GM19240 (cell line): Measurements from ENCODE around the gene IGFALS.

ENCODE experiments used
- DNase-seq: peaks from one replicate; pipeline ENCODE4 v3.0.0; 2011; ENCODE audit warnings: low spot score; ENCODE audit not compliant: insufficient read length

Gene IGFALS

DNA sequence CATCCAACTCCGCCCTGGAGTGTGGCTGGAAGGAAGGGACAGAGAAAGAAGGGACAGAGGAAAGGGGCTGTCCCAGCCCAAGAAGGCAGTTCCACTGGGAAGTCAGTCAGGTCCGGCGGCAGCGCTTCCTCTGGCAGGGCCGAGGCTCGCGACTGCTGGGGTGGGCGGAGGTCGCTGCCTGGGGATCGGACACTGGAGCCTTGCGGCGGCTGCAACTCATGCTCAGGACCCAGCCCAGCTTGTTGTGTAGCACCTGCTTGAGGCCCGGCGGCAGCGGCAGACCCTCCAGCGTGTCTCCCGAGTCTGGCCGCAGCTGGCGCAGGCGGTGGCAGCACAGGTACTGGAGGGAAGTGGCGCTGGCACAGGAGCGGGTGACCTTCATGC lies 16.5 kb downstream of the IGFALS start:
- DNase-seq, result no peak

DNA sequence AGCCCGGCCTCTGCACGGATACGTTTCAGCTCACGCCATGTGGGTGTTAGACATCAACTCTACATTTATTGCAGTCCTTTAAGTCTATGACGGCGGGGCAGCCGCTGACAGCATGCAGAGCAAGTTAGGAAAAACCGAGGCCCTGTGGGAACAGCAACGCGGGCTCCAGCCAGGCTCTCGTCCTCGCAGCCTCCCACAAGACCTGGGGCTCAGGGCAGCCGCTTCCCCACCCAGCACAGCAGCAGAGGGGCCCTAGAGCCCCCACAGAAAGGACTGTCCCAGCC lies 16.9 kb downstream of the IGFALS start:
- DNase-seq, result no peak

DNA sequence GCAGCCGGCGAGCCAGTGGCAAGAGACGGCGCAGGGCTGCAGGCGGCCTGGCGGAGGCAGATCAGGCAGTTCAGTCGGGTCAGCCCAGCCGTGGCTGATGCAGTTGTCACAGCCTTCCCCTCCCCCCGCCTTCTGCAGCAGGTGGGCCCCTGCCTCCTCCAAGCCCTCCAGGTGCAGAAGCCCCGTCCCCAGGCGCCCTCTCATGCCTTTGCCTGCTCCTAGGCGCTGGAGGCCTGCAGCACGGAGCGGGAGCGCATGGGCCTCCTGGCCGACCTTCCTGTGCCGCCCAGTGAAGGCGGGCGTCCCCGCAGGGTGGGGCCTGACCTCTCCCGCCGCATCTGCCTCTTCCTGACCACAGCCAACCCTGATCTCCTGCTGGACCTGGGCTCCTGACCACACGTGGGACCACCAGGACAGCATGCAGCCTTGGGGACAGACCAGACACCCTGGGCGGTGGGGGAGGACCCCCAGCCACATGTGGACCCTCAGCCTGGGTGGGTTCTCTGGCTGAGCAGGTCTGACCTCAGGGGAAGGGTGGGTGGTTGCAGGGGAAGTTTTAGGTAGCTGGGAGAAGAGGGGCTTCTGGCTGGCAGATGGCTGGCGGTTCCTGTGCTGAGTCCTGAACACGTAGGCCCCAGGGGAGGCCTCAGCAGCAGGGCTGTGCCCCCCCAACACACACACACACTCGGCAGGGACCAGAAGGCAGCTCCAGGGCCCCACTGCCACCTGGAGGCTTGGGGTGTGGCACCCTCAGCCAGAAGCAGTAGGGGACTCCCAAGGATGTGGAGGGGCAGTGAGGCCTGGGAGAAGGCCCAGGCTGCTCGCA lies 17.4 kb downstream of the IGFALS start:
- DNase-seq, result no peak

DNA sequence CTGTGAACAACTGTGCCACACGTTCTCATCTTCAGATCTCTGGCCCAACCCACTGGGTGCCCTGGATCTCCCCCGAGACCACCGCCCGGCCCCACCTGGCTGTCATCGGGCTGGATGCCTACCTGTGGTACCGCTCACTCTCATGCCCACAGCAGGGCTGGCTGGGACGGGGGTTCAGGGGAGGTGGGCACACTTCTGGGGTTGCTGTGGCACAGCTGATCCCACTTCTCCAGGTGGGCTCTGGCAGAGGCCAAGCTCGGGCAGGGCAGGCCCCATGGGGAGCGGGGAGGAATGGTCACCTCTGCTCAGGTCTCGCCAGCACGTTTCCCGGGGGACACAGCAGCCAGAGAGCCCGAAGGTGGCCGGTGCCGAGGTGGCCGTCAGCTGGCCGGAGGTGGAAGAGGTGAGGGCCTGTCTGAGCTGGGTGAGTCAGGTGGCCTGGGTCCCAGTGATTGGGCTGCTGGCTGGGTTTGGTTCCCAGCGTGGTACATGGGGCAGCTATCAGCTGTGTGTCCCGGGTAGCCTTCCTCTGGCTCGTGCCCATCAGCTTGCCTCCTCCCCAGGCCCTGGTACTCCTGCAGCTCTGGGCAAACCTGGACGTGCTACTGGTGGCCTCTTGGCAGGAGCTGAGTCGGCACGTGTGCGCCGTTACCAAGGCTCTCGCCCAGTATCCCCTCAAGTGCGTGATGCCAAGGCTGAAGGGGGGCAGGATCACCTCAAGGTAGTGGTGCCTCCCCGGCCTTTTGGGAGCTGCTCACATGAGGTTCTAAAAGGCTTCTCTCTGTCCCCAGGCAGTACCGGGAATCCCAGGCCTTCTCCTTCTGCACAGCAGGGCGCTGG lies 18.3 kb downstream of the IGFALS start:
- DNase-seq, result no peak

DNA sequence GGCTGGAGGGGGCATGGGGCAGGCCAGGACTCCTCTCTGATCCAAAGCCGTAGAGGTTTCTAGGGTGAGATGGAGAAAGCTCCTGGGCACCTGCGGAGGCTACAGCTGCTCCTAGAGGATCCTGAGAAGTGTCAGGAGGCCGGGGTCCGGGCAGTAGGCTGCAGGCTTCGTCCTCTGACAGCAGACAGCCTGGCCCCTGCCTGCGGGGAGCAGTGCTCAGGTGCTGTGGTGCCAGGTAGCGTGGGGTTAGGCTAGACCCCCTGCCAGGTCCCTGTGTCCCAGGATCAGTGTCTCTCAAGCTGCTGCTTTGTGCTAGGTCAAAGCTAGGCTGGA lies 19.1 kb downstream of the IGFALS start:
- no peak for DNase-seq

DNA sequence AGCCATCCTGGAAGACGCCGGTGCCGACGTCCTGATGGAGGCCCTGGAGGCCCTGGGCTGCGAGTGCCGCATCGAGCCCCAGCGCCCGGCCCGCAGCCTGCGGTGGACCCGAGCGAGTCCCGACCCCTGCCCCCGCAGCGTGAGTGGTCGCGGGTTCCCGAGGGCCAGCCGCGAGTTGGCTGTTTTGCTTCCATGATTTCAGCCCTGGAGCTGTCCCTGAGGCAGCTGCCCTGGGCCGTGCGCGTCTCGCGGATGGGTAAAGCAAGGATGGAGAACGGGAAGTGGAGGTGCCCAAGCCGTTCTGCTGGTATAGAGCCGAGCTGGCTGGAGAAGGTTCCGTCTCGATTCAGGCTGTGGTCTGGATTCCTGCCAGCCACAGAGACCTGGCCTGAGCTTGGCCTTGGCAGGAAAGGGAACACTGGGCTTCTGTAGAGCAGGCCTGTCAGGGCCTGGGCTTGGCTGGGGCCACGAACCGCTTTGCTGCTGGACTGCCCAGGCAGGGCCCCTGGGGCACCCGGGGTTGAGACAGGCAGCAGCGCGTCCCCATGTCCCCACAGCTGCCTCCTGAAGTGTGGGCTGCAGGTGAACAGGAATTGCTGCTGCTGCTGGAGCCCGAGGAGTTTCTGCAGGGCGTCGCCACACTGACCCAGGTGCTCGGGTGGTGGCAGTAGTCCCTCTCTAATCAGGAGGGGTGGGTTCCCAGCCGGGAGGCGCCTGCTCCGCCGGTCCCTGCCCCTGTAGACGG lies 19.6 kb downstream of the IGFALS start:
- DNase-seq, result no peak

DNA sequence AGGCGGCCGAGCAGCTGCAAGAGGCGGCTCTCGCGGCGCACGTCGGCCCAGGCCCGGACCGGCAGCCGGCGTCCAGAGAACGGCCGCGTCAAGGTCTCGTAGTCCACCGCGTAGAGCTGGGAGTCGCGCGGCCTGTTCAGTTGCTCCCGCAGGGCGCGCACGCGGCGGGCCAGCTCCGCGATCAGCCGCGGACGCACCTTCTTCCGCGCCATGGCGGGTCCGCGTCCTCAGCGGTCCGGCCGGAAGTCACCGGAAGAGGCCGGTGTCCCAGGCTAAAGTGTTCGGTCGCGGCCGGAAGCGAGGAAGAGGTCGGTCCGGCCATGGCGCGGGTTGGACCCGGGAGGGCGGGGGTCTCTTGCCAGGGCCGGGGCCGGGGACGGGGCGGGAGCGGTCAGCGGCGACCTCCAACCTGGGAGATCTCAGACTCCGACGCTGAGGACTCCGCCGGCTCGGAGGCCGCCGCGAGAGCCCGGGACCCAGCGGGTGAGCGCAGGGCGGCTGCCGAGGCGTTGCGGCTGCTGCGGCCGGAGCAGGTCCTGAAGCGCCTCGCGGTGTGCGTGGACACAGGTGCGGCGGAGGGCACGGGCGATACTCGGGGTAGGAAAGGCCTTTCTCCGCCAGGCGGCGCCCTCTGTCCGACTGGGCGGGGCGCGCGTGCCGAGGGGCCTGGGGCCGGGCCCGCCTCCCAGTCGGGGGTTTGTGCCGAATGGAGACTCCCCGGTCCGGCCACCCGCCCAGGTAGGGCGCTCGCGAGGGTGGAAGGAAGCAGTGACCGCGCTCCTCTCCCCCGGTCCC lies 20.4 kb downstream of the IGFALS start, which contains the start of gene MRPS34:
Gene MRPS34 (minus strand): TSS at position 227 of the 795 bp plus-strand sequence. CDS start 15 bp downstream, at position 212.
- DNase-seq, result peak; percentile 75

DNA sequence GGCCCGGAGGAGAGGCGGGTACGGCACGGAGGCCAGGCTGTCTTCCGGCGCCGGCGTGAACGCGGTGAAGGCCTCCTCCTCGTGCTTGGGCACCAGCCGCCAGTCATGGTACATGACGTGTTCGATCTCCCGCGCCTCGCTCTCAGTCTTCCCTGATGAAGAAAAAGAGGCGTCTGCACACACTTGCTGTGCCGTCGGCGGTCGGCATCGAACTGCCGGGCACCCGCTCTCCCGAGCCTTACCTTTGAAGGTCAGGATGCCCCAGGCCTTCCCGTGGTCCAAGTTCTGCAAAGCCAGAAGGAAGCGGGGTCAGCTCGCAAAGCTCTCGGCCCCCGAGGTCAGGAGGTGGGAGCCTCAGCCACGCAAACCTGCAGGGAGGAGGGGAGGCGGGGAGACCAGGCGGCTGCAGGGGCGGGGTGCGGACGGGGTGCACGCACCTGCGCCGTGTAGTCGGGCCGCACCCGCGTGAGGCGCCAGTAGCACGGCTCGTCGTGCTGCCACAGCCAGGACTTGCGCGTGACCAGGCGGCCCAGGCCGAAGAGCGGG lies 21.1 kb downstream of the IGFALS start, which contains the start of gene EME2:
Gene EME2 (plus strand): TSS at position 449 of the 546 bp plus-strand sequence. CDS start 418 bp downstream, outside the sequence.
- no peak for DNase-seq

DNA sequence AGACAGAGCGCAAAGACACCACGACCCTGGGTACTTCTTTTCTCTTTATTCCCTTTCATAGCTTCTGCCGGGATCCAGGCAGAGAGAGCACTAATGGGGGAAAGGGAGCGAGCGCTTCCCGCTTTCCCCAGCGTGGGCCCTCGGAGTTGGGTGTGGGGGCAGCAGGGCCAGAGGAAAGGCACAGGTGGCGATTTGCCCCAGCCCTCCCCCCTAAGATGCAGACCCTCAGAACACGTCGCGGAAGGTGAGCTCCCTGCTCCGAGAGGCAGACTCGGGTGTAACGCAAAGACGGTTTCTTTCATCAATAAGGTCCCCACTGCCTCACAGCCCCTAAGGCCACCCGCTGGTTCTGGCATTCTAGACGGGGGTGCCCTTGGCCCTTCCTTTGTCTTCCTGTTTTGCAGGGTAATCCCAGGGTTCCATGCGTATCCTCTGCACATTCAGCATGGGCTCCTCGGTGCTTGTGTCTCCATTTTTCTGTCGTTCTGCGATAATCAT lies 21.6 kb downstream of the IGFALS start:
- DNase-seq, result no peak

DNA sequence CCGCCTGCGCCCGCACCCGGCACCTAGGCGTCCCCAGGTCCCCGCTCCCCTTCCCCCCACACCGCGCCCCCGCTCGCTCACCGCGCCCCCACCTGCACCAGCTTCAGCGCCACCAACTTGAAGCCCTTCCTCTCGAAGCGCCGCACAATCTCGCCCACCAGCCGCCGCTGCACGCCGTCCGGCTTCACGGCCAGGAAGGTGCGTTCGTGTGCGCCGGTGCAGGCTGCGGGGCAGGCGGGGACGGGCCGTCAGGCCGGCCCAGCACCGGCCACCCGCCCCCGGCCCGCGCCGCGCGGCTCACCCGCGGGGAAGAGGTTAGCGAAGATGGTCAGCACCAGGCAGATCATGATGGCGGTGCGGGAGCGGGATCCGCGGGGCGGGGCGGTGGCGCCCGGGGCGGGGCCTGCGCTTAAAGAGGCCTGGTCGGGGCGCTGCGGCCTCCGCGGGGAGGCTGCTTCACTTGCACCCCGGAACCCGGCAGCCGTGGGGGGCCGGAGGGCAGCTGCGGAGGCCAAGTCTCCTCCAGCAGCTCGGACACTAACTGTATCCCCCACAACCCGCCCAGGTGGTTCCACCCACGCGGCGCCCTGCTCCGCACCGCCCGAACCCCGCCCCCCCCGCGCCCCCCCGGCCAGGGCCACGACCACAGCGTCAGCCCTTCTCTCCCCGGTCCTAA lies 22.2 kb downstream of the IGFALS start, which contains the start of gene NME3:
Gene NME3 (minus strand): TSS at position 356 of the 676 bp plus-strand sequence. CDS start 9 bp downstream, at position 347.
- peak; percentile 67 for DNase-seq

DNA sequence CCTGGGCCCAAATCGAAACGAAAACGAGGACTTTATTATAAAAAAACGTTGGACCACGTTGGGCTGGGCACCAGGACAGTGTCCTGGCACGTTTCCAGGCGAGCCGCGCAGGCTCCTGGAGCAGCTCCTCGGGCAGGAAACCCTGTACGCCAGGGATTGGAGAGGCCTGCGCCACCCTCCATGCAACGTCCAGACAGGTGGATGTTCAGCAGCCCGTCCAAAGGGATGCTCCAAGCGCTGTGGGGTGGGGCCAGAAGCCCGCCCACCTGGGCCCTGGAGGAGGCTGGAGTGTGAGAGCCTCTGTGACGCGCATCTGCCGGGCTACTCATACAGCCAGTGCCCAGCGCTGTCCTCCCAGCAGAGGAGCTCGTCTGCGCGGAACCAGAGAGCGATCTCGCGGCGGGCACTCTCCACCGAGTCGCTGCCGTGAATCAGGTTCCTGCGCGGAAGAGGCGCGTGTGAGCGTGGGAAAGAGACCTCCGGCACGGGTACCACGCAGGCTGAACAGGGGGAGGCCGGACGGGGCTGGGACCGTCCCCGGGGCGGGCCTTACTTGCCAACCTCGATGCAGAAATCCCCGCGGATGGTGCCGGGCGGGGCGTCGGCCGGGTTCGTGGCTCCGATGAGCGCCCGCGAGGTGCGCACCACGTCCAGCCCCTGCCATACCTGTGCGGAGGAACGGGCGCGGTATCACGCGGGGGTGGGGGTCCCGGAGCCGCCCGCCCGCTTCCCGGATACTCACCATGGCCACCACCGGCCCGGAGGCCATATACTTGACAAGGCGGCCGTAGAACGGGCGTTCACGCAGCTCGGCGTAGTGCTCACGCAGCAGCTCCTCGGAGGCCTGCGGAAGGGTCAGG lies 22.9 kb downstream of the IGFALS start:
- DNase-seq, result no peak

DNA sequence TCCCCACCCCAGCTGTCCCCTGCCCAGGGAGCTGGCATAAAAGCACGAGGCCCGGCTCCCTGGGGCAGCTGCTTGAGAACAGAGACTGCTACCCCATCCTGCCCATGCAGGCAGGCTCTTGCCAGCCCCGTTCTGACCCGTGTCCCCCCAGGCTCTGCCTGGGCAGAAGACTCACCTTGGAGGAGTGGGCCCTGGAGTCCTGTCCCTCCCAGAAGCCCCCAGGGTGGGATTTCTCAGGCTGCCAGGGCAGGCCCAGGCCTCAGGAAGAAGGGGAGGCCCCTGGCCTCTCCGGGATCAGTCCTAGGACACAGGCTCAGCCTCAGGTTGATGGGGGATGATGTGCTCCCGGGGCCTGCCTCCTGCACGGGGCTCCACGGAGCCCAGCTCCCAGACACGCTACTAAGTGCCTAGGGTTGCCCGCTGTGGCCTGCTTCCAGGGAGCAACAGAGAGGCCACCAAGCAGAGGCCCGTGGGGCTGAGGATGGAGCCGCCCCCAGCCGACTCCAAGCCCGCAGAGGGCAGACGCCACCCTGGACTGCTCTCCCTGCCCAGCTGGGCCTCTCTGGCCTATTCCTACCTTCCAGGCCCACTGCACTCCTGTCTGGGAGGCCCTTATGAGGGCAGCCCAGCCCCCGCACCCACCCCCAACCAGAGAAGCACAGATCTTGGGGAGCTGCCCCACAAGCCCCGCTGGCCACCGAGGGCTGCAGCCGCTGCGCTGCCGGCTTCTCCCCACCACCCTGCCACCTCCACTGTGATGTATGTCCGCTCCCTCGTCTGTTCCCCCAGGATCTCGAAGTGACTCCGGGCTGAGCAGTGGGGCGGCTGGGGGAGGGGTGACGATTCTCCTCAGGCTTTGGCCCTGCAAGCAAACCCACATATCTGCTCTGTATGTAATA lies 23.9 kb downstream of the IGFALS start:
- DNase-seq, result no peak

DNA sequence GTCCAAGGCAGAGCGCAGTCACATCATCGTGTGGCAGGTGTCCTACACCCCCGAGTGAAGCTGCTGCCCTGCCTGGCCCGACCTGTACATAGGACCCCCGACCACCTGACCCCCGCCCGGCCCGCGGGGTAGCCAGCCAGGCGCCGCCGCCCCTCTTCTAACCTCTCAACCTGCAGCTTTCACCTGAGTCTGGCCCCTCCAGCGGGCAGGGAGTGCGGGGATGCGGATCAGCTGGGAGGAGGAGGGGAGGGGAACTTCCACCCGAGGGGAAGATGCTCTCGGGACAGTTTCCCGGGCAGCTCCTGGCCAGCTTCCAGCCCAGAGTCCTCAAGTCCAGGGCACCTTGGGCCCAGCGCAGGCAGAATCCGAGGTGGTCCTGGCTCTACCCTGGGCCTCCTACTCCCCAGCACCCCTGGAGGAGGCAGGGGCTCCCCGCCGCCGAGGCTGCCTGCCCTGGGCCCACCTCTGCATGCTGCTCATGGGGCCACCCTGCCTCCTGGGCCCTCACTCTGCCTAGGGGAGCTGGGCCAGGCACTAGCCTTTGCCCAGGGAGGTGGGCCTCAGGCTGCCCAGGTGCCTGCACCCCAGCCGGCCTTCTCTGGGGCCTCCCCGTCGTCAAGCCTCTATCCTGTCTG lies 24.6 kb downstream of the IGFALS start:
- no peak for DNase-seq

DNA sequence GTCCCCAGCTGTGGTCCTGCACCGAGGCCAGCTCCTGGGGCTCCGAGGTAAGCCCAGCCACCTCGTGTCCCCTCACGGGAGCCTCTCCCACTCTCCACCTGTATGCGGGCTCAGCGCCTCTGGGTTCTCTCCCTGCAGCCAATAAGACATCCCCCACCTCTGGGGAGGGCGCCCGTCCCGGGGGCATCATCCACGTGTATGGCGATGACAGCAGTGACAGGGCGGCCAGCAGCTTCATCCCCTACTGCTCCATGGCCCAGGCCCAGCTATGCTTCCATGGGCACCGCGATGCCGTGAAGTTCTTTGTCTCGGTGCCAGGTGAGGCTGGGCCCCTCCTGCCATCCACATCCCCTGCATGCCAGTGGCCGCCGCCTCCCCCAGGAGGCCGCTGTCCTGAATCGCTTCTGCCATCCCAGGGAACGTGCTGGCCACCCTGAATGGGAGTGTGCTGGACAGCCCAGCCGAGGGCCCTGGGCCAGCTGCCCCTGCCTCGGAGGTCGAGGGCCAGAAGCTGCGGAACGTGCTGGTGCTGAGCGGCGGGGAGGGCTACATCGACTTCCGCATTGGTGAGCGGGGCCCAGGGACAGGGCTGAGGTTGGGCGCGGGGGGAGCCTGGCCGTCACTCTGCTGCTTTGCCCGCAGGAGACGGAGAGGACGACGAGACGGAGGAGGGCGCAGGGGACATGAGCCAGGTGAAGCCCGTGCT lies 25.3 kb downstream of the IGFALS start:
- no peak for DNase-seq

DNA sequence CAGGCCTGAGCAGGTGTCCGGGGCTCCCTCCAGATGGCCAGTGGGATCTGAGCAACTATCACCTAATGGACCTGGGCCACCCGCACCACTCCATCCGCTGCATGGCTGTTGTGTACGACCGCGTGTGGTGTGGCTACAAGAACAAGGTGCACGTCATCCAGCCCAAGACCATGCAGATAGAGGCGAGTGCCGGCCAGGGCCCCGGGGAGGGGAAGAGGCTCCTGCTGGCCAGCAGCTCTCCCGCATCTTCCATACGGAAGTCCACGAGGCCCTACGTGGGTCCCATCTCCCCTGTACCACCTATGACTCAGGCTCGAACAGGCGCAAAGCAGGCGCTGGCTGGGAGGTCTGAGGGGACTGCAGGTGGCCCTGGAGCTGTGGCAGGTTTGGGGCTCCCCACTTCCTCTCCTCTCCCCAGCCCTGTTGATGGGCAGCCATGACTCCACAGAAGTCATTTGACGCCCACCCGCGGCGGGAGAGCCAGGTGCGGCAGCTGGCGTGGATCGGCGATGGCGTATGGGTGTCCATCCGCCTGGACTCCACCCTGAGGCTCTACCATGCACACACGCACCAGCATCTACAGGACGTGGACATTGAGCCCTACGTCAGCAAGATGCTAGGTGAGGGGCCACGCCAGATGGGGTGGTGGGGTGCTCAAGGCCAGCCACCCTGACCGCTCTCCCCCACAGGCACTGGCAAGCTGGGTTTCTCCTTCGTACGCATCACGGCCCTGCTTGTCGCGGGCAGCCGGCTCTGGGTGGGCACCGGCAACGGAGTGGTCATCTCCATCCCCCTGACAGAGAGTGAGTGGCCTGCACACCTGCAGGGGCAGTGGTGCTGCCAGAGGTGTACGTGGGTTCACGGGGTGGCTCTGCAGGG lies 26.1 kb downstream of the IGFALS start:
- no peak for DNase-seq

DNA sequence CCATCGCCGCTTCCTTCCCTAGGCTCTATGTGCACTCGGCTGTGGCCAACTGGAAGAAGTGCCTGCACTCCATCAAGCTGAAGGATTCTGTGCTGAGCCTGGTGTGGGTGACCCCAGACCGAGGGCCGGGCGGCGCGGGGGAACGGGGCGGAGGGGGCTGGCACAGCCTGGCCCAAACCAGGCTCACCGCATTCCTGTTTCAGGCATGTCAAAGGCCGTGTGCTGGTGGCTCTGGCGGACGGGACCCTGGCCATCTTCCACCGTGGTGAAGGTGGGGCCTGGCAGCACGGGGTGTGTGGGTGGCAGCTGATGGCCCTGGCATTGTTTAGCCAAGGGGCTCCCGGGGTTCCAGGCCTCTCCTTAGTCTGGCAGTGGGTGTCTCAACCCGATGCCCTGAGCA lies 26.8 kb downstream of the IGFALS start:
- no peak for DNase-seq
